ENCODE measurements around the gene SH3BGR. TPM values are rescaled to one million over a fixed set of nuclear protein-coding genes. Genes with fewer than 3 reads are reported as not detected.

The SH3BGR gene
- total RNA-seq, 4 donors from 2014 or later = 0.75 to 116 (median 4.2) TPM

GRCh38 chr21:39468559-39468958, 16.8 kb downstream of the SH3BGR start:
- Histone ChIP-seq H3K27ac (no peak overlapping the region), H3K4me3 (no peak overlapping the region), H3K4me1 (no peaks in the 10 kb centered on the region), H3K9me3 (no peaks in the 10 kb centered on the region), H3K36me3 (no peaks in the 10 kb centered on the region), H3K27me3 (no peaks in the 10 kb centered on the region)
- DNase-seq = no peak
- intact Hi-C loops (cut with DNase I) = no loop called here
- WGBS, 2 donors = 74 to 95% methylated on average over 1 of the region's 1 CpG
- no peak for TF ChIP-seq POLR2A (IDR thresholded peaks at IDR 0.05)
- TF ChIP-seq, protein P1, sequence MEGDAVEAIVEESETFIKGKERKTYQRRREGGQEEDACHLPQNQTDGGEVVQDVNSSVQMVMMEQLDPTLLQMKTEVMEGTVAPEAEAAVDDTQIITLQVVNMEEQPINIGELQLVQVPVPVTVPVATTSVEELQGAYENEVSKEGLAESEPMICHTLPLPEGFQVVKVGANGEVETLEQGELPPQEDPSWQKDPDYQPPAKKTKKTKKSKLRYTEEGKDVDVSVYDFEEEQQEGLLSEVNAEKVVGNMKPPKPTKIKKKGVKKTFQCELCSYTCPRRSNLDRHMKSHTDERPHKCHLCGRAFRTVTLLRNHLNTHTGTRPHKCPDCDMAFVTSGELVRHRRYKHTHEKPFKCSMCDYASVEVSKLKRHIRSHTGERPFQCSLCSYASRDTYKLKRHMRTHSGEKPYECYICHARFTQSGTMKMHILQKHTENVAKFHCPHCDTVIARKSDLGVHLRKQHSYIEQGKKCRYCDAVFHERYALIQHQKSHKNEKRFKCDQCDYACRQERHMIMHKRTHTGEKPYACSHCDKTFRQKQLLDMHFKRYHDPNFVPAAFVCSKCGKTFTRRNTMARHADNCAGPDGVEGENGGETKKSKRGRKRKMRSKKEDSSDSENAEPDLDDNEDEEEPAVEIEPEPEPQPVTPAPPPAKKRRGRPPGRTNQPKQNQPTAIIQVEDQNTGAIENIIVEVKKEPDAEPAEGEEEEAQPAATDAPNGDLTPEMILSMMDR (IDR thresholded peaks at IDR 0.05) = no peak

DNA sequence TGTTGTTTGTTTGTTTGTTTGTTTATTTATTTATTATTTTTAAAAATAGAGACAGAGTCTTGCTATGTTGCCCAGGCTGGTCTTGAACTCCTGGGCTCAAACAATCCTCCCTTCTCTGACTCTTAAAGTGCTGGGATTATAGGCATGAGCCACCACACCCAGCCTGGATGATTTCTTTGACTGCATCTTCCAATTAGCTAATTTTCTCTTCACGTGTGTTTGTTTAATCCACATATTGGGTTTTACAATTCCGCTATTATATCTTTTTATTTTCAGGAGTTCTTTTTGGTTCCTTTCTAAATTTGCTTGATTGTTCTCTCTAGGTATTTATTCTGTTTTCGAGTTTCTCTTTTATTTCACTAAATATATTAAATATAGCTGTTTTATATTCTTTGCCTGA, 19.8 kb downstream of the SH3BGR start:
- Histone ChIP-seq H3K36me3 (no peaks in the 10 kb centered on the region), H3K27ac (no peak overlapping the region), H3K4me1 (no peaks in the 10 kb centered on the region), H3K9me3 (no peaks in the 10 kb centered on the region), H3K27me3 (no peaks in the 10 kb centered on the region), H3K4me3 (no peak overlapping the region)
- 86 to 89% methylated on average over 3 of the region's 3 CpGs for WGBS, 2 donors
- intact Hi-C loops (cut with DNase I) = no loop called here
- no peak for DNase-seq
- no peak for TF ChIP-seq POLR2A (IDR thresholded peaks at IDR 0.05)
- TF ChIP-seq, protein P1 (IDR thresholded peaks at IDR 0.05) = no peak

DNA sequence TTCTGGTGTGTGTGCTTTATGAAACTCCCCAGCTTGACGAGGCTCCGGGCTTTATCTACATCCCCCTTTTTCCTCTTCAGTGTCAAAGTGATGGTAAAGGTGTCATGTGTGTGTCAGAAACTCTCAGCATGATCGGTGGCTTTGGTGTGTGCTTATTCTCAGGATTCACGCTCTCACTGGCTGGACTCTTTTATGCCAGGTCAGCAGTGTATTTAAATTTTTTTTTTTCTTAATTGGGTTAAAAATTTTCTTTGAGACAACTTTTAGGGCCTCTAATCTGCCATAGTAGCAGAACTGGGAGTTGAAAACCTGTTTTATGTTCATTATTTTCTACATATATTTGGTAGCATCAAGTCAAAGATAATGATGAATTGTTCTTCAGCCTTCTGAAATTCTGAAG, 21.0 kb downstream of the SH3BGR start:
- Histone ChIP-seq H3K36me3 (no peaks in the 10 kb centered on the region), H3K9me3 (no peaks in the 10 kb centered on the region), H3K4me1 (no peaks in the 10 kb centered on the region), H3K27me3 (no peaks in the 10 kb centered on the region), H3K4me3 (no peak overlapping the region), H3K27ac (no peak overlapping the region)
- WGBS, 2 donors = 80 to 82% methylated on average over 4 of the region's 4 CpGs
- TF ChIP-seq POLR2A (IDR thresholded peaks at IDR 0.05) = no peak
- TF ChIP-seq, protein P1 (IDR thresholded peaks at IDR 0.05) = no peak
- intact Hi-C loops (cut with DNase I) = no loop called here
- no peak for DNase-seq

DNA sequence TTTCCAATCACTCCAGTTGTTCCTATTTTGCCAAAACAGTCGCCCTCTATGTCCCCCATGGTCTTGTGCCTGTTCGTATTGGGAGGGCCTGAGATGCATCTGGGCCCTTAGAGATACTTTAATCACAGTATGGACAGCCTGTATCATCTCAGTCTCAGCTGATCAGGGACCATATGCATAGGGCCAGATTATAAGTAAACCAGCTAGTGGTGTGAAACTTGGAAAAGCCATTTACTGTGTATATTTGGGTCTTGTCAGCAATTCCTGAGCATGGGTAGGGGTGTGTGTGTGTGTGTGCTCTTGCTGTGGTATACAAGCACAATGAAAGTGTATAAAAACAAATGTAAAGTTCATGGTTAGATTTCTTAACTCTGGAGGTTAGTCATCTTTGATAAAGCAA, 22.8 kb downstream of the SH3BGR start:
- Histone ChIP-seq H3K4me3 (no peak overlapping the region), H3K4me1 (no peaks in the 10 kb centered on the region), H3K36me3 (no peaks in the 10 kb centered on the region), H3K9me3 (no peaks in the 10 kb centered on the region), H3K27ac (no peak overlapping the region), H3K27me3 (no peaks in the 10 kb centered on the region)
- DNase-seq = no peak
- intact Hi-C loops (cut with DNase I) = no loop called here
- WGBS, 2 donors = 71% methylated on average over 2 of the region's 2 CpGs
- TF ChIP-seq, protein P1 (IDR thresholded peaks at IDR 0.05) = no peak
- TF ChIP-seq POLR2A (IDR thresholded peaks at IDR 0.05) = no peak

- 81 to 87% methylated on average over 4 of the region's 4 CpGs for WGBS, 2 donors
- Histone ChIP-seq H3K4me1 (no peaks in the 10 kb centered on the region), H3K27me3 (no peaks in the 10 kb centered on the region), H3K27ac (no peak overlapping the region), H3K4me3 (no peak overlapping the region), H3K36me3 (no peaks in the 10 kb centered on the region), H3K9me3 (no peaks in the 10 kb centered on the region)
- DNase-seq = no peak
- TF ChIP-seq, protein P1 (IDR thresholded peaks at IDR 0.05) = no peak
- no peak for TF ChIP-seq POLR2A (IDR thresholded peaks at IDR 0.05)
- intact Hi-C loops (cut with DNase I) = no loop called here
These were observed 27.5 kb downstream of the SH3BGR start for GRCh38 chr21:39479164-39479813.

Measured in esophagus squamous epithelium (tissue), 5 donors.